Lung microvascular endothelial cell (primary cell): ENCODE data around the gene UPK2. TPM values are rescaled to one million over a fixed set of nuclear protein-coding genes. Genes with fewer than 3 reads are reported as not detected.

Experiments used
- DNase-seq, 2 donors: peaks; one replicate each; pipeline versions ENCODE4 v3.0.0 to v3.0.0-alpha.2; 2010; ENCODE audit warnings: low read depth in 2 of 2
- total RNA-seq: library from RNA; depleted of rRNA; stranded (reverse); fragments of >200 nt; gene quantifications from 2 replicates; pipeline ENCODE4 v1.2.1, GENCODE V29; 2014

The UPK2 gene
- not detected in 2 replicates for total RNA-seq

DNA sequence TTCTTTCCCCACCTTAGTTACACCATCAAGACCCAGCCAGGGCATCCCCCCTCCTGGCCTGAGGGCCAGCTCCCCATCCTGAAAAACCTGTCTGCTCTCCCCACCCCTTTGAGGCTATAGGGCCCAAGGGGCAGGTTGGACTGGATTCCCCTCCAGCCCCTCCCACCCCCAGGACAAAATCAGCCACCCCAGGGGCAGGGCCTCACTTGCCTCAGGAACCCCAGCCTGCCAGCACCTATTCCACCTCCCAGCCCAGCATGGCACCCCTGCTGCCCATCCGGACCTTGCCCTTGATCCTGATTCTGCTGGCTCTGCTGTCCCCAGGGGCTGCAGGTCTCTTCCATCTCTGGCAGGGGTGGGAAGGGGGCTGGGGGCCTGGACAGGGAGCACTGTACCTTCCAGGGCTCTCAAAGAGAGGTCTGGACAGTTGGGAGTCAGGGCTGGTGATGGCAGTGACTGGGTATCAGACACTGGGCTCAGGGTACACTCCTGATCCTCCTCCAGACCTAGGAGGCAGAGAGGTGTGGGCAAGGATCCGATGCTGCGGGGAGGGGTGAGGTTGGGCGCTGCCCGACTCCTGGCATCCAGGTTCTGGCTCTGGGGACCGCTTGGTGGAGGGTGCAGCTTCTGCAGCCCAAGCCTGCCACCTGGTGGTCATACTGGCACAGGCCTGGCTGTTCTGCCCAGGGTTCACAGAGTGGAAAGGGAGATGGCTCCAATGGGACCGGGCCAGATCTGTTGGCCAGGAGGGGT, at the start of gene UPK2:
Gene UPK2 (plus strand): TSS at position 205 of the 753 bp plus-strand sequence. CDS start 53 bp downstream, at position 258.
- DNase-seq = peak; percentile 80 to 88

DNA sequence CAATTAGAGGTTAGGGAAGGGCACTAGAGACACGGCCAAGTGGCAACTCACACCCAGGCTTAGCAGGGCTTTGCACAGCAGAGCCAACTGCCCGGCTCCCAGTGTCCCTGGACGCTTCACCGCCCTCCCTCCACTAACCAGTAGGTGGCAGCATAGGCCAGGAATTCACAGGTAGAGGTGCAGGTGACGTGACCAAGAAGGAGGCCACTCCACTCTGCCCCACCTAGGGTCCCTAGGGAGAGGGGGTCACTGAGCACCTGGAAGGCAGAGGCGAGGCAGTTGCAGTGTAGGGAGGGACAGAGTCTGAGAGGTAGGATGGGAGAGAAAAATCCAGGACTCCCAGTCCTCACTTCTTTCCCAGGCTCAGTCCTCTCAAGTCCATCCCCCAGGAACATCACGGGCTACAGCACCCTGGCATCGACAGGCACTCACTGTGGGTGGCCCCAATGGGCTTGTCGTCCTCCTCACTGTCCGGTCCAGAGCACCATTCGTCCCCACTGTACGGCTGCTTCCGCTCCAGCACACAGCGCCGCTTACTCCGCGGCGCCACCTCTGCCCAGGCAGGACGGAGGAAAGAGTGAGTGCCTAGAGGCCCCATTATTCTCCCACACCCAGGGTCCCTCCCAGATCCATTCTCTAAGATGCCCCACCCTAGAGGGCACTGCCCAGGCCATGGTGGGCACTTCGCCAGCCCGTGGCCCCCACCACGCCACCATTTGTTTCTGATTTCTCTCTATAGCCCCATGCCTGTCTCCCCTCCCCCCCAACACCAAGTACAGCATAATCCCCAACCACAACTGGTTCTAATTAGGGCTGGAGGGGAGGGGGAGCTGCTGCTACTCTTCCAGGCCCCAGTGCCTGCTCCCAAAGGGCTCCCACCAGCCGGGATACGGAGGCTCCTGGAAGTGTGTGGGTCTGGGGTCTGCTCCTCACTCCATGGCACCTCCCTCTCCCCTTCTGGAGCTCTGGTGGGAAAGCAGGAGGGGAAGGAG, 48.8 kb upstream of the UPK2 start:
- DNase-seq = peak; percentile 78 to 86

DNA sequence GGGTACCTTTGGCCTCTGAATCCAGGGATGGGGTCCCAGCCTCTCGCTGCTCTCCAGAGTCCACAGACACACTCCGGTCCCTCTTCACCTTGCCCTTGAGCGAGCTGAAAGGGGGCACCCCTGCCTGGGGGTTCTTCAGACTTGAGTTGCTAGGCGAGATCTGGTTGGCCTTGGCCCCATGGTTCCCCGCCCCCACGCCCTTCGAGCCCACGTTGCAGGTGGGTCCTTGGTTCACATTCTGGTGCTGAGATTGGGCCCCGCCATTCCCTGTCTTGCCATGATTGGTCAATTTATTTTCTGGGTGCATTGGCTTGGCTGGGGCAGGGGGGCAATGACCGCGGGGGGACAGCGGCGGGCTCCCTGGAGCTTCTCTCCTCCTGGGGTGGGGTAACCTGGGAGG, 47.8 kb upstream of the UPK2 start:
- DNase-seq = no peak

DNA sequence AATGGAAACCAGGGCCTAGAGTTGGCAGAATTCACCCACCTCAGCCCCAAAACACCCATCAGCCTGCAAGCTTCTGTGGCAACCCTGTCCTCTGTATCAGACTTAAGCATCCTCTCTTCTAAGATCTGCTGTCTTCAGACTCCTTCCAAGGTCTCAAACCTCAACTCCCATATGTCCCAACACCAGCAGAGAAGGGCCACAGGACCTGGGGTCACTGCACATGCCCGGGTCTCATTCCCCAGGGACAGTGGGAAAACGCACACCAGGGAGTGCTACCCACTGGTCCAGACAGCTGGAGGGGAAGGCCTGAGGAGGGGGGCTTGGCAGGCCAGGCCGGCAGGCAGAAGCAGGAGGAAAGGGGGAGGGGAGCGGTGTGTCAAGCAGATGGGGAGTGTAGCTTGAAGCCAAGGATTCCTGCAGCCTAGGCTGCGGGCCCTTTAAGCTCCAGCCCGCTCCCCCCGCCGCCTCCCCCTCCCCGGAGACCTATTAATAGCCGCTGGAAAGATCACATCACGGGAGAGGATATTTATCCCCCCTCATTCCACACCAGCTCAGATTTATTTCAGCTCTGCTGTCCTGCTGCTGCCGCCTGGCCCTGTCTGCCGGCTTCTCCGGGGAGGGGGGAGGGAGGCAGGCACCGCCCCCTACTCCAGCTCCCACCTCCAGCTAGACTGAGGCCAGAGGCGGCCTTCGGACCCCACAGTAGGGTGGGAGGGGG, 47.0 kb upstream of the UPK2 start:
- DNase-seq = peak; percentile 71 to 91

DNA sequence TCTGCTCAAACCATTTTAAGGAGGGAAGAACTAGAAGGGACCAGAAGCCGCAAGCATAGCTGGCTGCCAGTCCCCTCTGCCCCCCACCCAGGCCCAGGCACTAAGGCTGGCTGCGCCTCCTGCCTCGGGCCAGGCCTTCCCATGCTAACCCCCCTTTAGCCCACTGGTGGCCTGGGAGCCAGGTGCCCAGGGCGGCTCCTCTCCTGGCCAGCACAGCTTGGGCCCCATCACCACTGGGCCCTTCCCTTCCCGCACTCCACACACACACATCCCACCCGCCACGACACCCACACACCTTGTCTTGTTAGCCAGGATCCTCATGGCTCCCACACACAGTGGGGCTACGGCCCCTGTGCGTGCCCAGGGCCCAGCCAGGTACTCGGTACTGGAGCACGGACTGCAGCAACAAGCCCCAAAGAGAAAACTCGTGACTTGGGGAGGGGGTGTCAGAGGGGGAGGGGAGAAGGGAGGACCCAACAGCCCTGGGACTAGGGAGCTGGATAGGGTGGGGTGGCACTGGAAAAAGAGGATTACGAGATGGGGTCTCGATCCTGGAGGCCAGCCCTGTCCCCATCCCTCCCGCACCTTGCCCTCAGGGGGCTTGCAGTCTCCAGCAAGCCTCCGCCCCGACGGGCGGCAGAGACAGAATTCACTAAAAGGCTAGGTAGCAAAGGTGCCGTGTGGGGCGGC, 46.3 kb upstream of the UPK2 start:
- DNase-seq = no peak

DNA sequence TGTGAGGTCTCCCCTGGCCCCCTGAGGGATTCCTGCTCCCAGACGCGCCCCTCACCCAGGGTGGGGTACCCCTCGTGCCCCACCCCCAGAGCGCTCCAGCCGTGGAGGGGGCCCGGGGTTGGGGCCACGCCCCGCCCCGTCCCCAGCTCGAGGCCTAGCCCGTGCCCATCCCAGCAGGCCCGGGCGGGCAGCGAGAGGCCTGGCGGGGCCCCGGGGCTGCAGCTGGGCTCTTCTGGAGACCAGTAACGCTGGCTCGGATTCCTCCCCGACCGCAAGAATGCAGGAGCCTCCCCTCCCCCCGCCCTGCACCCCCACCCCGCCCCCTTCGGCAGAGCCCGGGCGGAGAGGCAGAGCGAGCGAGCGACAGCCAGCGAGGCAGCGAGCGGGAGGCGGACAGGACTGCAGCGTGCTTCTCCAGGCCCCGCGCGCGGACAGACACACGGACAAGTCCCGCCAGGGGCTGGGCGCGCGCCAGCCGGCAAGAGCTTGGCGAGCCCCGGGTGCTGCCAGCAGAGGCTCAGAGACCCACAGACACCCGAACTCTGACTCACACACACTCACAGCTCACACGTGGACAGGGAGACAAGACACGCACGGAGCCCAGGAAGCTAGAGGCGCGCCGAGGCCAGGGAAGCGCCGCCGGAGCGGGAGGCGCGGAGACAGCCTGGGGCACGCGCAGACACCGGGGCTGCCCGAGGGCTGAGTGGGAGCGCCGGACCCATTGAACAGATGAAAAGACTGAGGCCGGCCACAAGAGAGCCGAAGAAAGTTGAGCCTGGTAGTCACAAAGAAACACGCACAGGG, 45.6 kb upstream of the UPK2 start:
- peak; percentile 68 to 82 for DNase-seq

DNA sequence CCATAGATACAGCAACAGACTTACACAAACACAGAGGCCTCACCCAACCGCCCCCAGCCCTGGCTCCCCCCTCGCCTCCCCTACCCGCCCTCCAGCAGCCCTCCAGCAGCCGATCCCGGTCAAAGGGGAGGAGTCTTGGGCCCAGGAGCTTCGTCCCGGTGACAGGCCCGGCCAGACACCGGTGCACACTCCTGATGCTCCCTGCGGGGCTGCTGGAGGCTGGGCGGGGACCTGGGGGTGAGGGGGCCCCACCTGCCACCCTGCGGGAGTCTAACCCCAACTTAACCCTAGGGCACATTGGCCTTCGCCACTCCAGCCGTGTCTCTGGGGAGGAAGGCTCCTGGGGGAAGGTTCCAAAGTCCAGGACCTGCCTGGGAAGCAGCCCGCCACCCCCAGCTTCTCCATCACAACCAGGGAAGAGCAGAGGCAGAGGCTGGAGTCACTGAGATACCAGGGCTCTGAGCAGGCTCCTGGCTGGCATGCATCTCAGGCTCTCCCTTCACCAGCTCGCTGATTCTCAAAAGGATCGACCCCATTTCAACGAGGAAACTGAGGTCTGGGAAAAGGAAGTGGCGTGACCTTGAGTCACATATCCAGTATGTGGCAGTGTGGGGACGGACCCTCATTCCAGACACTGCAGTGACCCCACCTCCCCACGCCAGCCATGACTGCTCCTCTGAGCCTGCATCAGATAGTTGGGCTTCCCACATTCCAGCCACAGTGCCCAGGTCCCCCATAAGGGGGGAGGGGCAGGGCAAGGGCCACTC, 44.8 kb upstream of the UPK2 start:
- peak in 1 of 2 donors; percentile 58 for DNase-seq

DNA sequence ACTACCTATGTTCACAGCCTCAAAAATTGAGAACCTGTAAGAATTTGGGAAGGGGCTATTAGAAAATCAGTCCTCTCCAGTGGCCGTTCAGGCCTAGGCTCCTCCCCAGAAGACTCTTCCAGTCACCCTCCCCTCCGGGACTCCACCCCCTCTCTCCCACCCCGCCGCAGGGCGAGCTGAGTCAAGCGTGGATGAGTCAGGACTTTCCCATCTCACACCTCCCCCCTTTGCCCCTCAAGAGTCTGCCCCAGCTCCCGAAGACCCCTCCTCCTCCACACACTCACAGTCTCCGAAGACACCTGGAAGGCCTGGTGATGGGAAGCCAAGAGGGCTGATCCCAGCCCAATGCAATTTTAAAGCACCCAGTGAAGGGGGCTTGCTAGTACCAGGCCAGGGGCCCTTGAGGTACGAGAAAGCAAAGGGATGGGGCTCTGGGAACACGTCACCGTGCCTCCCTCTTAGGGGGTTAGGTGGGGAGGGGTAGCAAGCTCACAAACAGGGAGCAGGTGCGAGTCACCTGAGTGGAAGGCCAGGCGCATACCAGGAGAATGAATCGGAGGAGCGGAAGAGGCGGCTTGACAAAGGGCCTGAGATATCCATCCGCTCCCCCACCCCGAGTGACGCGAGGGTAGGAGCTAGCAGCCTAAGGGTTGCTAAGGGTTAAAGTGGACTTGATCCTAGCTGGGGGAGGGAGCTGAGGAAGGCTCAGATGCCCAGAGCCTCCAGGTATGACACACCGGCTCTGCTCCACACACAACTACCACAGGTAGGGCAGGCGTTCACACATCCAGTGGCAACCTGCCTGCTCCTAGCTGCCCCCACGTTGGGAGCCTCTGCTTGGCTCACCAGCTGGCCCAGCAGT, 44.0 kb upstream of the UPK2 start:
- peak; percentile 61 to 92 for DNase-seq

DNA sequence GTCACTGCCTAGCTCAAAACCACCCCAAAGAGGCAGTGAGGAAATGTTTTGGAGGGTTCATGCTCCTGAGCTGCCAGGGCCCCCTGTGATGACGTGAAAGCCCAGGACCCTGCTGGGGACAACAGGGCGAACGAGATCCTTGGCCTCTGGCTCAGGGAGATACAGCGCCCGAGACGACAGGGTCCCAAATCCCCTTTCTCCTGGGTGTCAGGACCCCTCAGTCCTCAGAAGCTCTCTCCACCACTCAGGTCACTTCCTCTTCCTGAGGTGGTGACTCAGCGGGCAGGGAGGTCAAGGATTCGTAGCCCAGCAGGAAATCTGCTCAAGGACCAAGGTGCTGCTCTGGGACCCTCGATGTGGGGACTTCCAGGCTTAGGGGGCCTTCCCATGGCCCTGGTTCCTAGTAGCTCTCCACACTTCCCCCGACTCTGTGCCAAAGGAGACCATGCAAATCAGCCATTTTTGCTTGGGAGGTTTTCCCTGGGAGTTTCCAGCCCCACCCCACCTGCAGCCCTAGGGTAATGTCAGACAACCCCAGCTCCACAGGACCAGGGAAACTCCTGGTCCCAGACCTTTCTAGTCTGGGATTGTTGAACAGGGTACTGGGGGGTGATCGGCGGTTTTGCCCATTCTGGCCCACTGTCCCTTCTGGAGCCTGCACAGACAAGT, 43.2 kb upstream of the UPK2 start:
- peak in 1 of 2 donors; percentile 65 for DNase-seq

DNA sequence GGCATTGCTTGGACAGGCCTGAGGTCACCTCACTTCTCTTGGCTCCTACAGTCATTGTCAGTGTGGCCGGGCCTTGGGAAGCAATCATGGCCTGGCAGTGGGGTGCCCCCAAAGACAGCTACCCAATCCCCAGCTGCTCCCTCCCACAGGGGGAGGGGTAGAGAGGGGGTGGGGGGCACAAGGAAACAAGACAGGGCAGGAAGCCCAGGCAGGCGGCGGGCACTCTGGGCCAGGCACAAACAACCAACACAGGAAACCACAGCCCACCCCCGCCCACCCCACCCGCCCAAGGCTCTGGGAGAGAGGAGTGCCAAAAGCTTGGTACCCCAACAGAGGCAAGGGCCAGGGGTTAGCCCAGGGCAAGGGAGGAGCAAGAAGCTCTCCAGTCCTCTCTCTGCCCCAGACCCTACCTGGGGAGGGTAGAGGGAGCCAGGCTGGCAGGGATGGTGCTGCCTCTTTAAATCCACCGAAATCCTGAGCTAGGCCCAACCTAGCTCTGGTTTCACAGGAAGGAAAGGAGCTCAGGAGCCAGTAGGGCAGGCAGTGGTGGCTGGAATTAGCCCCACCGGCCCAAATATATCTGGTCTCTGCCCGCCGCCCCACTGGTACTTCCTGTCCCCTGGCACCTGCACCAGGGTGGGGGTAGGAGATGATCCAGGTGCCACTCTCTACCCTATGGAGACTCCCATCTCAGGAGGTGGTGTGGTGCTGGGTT, 42.5 kb upstream of the UPK2 start:
- peak in 1 of 2 donors; percentile 41 for DNase-seq

DNA sequence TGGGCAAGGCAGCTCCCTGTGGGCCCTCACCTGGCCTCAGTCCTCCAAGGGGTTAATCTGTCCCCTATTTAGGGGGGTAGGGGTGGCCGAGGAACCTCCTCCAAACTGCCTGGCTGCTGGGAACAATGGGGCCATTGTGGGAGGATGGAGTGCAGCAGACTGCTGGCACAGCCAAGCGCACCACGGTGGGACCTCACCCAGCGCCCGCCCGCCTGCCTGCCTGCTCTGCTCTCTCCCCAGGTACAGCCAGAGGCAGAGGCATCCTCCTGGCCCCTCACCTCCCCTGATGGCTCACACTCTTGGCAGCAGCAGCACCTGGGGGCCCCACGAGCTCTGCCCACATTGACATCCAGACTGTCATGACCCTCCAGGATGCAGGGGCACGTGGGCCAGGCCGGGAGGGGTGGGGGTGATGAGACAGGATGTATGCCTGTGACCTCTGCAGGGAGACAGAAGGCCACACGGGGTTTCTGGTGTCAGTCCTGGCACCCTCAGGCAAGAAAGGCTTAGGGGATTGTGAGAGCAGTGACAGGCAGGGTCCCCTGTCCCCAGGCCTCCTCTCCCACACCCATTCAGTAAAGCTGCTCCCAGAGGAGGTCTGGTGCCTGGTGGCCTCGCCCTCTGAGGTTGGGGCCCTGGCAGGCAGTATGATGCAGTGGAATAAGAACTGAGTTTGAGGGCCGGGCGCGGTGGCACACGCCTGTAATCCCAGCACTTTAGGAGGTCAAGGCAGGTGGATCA, 41.8 kb upstream of the UPK2 start:
- DNase-seq = peak in 1 of 2 donors; percentile 45

DNA sequence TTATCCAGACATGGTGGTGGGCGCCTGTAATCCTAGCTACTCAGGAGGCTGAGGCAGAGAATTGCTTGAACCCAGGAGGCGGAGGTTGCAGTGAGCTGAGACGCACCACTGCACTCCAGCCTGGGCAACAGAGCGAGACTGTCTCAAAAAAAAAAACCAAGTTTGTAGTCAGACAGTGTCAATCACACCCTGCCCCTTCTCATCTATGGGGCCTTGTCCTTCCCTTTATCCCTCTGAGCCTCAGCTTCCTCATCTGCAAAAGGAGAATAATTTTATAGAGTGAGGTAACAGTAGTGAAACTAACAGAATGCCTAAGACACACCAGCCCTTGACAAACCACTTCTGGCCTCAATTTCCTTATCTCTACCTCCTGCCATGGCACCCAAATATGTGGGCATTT, 41.1 kb upstream of the UPK2 start:
- DNase-seq = no peak

DNA sequence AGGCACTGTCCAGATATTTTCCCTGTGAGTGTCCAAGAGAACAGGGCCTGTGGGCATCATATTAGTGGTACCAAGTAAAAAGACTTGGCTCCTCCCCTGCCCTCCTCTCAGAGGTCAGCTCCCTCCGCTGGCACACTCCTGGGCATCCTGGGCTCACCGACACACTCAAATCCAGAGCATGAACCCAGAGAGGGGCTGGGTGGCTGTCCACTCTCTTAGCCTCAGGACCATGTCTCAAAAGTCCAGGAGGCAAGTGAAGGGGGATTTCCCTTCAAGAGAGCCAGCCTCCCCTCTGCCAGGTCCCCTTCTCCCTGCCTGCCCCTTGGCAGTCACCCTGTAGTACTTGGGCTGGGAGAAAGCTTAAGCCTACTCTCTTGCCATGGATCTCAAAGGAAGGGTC, 40.7 kb upstream of the UPK2 start:
- no peak for DNase-seq

DNA sequence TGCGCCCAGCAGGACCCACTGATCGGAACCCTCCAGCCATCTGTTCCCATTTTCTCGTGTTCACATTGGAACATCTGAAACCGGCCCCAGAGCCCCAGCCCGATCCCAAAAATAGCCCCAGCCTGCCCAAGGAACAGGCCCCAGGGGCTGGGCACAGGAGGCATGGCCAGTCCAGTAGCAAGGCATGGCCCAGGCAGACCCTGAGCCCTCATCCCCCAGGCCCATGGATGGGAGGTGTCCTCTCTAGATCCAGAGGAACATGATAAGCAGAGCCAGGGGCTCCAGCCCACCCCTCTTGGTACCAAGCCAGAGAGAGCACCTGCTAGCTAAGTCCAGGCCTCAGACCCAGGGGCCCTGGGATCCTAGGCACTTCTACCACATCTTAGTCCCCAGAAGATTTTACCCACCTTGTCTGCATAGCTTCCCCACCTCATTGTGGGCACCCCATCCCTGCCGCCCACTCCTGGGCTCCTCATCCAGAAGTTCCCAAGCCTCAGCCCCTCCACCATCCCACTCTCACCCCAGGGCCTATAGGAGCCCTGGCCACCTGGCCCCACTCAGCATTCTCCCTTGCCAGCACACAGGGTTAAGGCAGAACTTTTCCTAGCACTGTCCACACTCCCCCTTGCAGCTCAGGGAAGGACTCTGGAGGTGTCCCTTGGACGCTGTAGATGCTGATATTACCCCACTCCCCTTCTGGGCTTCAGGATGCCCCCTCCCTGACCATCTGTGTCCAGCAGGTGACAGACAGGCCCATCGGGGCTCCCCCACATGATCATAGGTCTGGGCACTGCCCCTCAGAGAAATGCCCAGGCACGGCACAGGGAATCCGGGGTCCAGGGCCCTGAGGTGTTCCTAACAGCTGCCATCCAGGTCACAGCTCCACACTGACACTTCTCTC, 39.9 kb upstream of the UPK2 start:
- no peak for DNase-seq

DNA sequence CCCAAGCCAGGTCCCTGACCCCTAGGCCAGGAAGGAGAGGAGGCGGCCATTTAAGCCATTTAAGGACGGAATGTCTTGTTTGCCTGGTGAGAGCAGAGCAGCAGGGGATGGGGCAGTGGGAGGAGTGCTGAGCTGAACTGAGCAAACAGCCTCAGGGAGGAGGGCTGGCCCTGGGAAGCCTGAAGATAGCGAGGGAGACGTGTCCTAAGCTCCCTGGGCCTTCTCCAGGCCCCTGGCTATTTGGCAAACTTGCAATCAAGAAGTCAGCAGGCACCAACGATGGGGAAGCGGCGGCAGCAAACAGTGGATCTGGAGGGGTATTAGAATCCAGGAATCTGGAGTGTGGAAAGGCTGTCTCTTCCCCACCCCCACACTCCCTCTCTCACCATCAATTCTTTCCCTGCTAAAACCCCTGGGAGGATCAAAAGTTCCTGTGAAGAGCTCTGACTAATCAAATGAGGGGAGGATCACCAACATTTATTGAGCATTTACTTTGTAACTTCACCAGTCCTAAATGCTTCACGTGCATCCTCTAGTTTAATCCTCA, 39.2 kb upstream of the UPK2 start:
- DNase-seq = no peak
